HG03175 (cell line): Measurements from ENCODE around the gene FASLG.
"Not testable (repeated sequence)": the region's sequence is repeated elsewhere in the genome, so short reads cannot be mapped to it uniquely, and the experiment has no call there.

ENCODE experiments used
- ATAC-seq: cut with Tn5 transposase; IDR thresholded peaks from one replicate; pipeline ENCODE4 v1.9.1; 2021; ENCODE audit warnings: mild to moderate bottlenecking, moderate library complexity; ENCODE audit not compliant: unreplicated experiment

FASLG gene

GRCh38 chr1:172658871-172659453 is at the start of gene FASLG:
TSS of gene FASLG (plus strand) at chr1:172659103. CDS start at chr1:172659202, 99 bp downstream.
- ATAC-seq = no peak

- no peak for ATAC-seq
Measured at GRCh38 chr1:172609528-172609927, 49.4 kb upstream of the FASLG start.

GRCh38 chr1:172612478-172612877 is 46.4 kb upstream of the FASLG start:
- ATAC-seq = no peak

- no peak for ATAC-seq
Measured at GRCh38 chr1:172613294-172613693, 45.6 kb upstream of the FASLG start.

GRCh38 chr1:172616195-172616594 is 42.7 kb upstream of the FASLG start:
- no peak for ATAC-seq

GRCh38 chr1:172616636-172617035 is 42.3 kb upstream of the FASLG start:
- ATAC-seq = no peak

GRCh38 chr1:172620603-172621002 is 38.3 kb upstream of the FASLG start:
- ATAC-seq = not testable (repeated sequence)

- no peak for ATAC-seq
Measured at GRCh38 chr1:172622541-172622940, 36.4 kb upstream of the FASLG start.

GRCh38 chr1:172623748-172624147 is 35.2 kb upstream of the FASLG start:
- ATAC-seq = no peak

GRCh38 chr1:172626845-172627244 is 32.1 kb upstream of the FASLG start:
- no peak for ATAC-seq

- ATAC-seq = no peak
Measured at GRCh38 chr1:172627702-172628101, 31.2 kb upstream of the FASLG start.

GRCh38 chr1:172628401-172628800 is 30.5 kb upstream of the FASLG start:
- no peak for ATAC-seq

GRCh38 chr1:172629170-172629569 is 29.7 kb upstream of the FASLG start:
- no peak for ATAC-seq

GRCh38 chr1:172629638-172630037 is 29.3 kb upstream of the FASLG start:
- ATAC-seq = no peak

GRCh38 chr1:172630056-172630818 is 28.7 kb upstream of the FASLG start:
- no peak for ATAC-seq

- no peak for ATAC-seq
Measured at GRCh38 chr1:172630868-172631267, 28.0 kb upstream of the FASLG start.

- ATAC-seq = no peak
Measured at GRCh38 chr1:172637522-172637921, 21.4 kb upstream of the FASLG start.

GRCh38 chr1:172638249-172638648 is 20.7 kb upstream of the FASLG start:
- no peak for ATAC-seq

- peak; percentile 67 for ATAC-seq
Measured at GRCh38 chr1:172638885-172639831, 19.7 kb upstream of the FASLG start.

- no peak for ATAC-seq
Measured at GRCh38 chr1:172640111-172640510, 18.8 kb upstream of the FASLG start.

- no peak for ATAC-seq
Measured at GRCh38 chr1:172641492-172641891, 17.4 kb upstream of the FASLG start.
